ENCODE results near the gene LNPEP.
"Not testable (repeated sequence)": the region's sequence is repeated elsewhere in the genome, so short reads cannot be mapped to it uniquely, and the experiment has no call there.

The LNPEP gene

DNA sequence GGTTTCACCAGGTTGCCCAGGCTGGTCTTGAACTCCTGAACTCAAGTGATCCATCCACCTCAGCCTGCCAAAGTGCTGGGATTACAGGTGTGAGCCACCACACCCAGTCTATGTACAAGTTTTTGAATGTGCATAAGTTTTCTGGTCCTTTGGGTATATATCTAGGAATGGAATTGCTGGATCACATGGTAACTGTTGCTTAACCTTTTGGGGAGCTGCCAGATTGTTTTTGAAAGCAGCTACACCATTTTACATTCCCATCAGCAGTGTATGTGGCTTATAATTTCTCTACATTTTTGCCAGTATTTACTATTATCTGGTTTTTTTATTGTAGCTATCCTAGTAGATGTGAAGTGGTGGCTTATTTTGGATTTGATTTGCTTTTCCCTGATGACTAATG, 8.9 kb upstream of the LNPEP start:
- no peak overlapping the region for H3K4me3 ChIP-seq (ENCODE audit: low read depth, low read length)
- TF ChIP-seq, protein P1, sequence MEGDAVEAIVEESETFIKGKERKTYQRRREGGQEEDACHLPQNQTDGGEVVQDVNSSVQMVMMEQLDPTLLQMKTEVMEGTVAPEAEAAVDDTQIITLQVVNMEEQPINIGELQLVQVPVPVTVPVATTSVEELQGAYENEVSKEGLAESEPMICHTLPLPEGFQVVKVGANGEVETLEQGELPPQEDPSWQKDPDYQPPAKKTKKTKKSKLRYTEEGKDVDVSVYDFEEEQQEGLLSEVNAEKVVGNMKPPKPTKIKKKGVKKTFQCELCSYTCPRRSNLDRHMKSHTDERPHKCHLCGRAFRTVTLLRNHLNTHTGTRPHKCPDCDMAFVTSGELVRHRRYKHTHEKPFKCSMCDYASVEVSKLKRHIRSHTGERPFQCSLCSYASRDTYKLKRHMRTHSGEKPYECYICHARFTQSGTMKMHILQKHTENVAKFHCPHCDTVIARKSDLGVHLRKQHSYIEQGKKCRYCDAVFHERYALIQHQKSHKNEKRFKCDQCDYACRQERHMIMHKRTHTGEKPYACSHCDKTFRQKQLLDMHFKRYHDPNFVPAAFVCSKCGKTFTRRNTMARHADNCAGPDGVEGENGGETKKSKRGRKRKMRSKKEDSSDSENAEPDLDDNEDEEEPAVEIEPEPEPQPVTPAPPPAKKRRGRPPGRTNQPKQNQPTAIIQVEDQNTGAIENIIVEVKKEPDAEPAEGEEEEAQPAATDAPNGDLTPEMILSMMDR (IDR thresholded peaks at IDR 0.05; ENCODE audit: control insufficient read depth, extremely low read depth, insufficient read depth): no peak
- no peak for DNase-seq (ENCODE audit: low read depth)

DNA sequence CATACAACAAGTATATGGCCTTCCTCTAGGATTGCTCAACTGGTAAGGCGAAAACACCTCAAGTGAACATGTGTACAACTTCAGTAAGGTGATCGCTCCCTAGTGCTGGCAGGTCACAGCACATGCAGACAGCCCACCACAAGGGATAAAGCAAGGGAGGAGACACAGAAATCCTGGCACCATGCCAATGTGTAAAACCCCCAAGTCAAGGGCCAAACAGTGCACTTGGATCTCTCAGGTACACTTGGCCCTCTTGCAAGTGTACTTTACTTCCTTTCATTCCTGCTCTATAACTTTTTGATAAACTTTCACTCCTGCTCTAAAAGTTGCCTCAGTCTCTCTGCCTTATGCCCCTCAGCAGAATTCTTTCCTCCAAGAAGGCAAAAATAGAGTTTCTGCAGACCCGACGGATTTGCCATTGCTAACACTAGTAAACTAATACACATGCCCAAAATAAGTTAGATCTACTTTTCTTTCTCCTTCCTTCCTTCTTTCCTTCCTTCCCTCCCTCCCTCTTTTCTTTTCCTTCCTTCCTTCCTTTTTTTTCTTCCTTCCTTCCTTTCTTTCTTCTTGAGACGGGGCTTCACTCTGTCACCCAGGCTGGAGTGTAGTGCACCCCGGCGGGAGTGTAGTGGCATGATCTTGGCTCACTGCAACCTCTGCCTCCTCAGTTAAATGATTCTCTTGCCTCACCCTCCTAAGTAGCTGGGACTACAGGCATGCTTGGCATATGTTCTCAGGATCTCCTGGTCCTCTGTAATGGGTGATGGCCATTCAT, 6.8 kb upstream of the LNPEP start:
- TF ChIP-seq, protein P1 (IDR thresholded peaks at IDR 0.05; ENCODE audit: control insufficient read depth, extremely low read depth, insufficient read depth): no peak
- H3K4me3 ChIP-seq (ENCODE audit: low read depth, low read length): no peak overlapping the region
- DNase-seq (ENCODE audit: low read depth): no peak

DNA sequence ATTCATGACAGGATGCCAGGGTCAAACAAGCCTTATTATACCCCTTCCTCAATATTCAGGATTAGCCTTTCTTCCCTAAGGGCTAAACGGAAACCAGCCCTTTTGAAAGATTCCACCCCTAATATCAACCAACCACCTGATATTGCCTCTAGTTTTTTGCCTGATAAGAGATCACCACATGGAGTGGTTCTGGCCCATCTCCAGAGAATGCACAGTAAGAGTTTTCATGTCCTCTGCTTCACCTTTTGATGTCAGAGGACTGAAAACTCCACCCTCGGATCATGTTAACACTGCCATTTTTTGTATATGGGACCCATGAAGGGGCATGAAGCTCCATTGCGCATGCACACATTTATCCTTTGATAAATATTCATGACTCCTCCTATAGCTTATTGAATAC, 5.8 kb upstream of the LNPEP start:
- DNase-seq (ENCODE audit: low read depth): no peak
- H3K4me3 ChIP-seq (ENCODE audit: low read depth, low read length): no peak overlapping the region
- TF ChIP-seq, protein P1 (IDR thresholded peaks at IDR 0.05; ENCODE audit: control insufficient read depth, extremely low read depth, insufficient read depth): no peak

DNA sequence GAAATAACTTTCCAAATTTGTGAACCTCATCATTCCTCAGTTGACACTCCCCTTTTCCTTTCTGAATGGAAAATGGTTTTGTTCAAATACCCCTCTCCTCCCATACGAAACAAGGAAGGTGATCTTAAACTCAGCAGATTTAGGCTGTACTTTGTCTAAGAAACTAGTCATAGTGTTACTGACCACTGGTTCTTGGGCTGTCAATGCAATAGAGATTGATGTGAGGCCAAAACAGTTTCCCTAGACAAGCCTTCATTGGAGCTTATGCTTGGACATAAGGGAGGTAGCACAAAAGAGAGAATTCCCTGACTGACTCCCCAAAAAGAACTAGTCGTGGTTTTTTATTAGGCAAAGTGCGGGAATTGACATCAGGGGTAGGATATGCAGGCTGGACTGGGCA, 5.3 kb upstream of the LNPEP start:
- TF ChIP-seq, protein P1 (IDR thresholded peaks at IDR 0.05; ENCODE audit: control insufficient read depth, extremely low read depth, insufficient read depth): no peak
- DNase-seq (ENCODE audit: low read depth): no peak
- H3K4me3 ChIP-seq (ENCODE audit: low read depth, low read length): no peak overlapping the region

DNA sequence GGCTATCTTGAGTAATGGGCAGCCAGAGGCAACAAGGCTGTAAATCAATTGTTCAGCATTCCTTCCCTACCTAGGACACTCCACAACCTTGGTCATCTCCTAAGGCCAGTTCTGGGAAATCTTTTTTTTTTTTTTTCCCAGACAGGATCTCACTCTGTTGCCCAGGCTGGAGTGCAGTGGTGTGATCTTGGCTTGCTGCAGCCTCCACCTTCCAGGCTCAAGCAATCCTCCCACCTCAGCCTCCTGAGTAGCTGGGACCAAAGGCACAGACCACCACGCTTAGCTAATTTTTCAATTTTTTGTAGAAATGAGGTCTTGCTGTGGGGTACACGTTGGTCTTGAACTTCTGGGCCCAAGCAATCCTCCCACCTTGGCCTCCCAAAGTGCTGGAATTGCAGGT, 4.8 kb upstream of the LNPEP start:
- H3K4me3 ChIP-seq (ENCODE audit: low read depth, low read length); DNase-seq (ENCODE audit: low read depth): not testable (repeated sequence)

DNA sequence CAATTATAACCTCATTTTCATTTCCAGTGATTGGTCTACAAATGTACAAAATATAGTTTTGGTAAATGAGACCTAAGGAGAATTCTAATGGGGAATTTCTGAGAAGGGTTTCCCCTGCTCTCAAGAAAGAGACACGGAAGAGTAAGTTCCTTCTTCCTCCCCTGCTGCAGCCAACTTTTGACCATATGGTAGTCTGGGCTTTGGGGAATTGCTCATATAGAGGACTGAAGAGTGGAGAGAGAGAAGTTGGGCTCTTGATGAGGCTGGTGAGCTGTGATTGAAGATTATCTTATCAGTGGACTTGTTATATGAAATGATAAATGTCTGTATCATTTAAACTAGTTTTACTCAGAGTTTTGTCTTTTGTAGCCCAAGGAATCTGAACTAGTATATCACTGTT, 4.3 kb upstream of the LNPEP start:
- TF ChIP-seq, protein P1 (IDR thresholded peaks at IDR 0.05; ENCODE audit: control insufficient read depth, extremely low read depth, insufficient read depth): no peak
- DNase-seq (ENCODE audit: low read depth): no peak
- no peak overlapping the region for H3K4me3 ChIP-seq (ENCODE audit: low read depth, low read length)

DNA sequence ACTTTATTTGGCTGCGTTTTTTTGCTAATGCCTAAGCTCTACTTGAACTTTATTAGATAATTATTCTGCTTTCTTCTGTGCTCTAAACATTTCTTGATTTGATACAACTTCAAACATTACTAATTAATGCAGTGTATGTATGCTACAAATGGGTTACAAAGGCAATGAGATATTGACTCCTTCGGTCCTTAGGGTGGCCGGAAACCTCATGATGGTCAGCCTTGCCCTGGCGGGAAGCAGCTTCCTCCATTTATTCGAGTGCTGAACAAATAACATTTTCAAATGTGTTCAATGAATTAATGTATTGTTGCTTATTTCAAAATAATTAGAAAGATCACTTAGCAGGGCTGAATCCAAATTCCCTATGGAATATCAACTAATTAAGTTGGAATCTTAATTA, 3.9 kb upstream of the LNPEP start:
- no peak for DNase-seq (ENCODE audit: low read depth)
- TF ChIP-seq, protein P1 (IDR thresholded peaks at IDR 0.05; ENCODE audit: control insufficient read depth, extremely low read depth, insufficient read depth): no peak
- no peak overlapping the region for H3K4me3 ChIP-seq (ENCODE audit: low read depth, low read length)

Measured in LNCaP clone FGC (cell line).